ENCODE measurements around the gene FBL.
A peak's percentile ranks its signal among the peaks of the same experiment; 100 is the strongest.
"Not testable (repeated sequence)": the region's sequence is repeated elsewhere in the genome, so short reads cannot be mapped to it uniquely, and the experiment has no call there.

FBL gene

GRCh38 chr19:39845933-39846677, at the start of gene FBL:
FBL (minus strand) TSS chr19:39846379; CDS start chr19:39846300, 79 bp downstream.
- Histone ChIP-seq H3K9ac (peak within 1 kb of the TSS; percentile 95), H3K4me1 (ENCODE audit: low read depth, poor library complexity, severe bottlenecking) (peaks cover 33% of the 10 kb centered on the region), H3K4me2 (peak within 1 kb of the TSS; percentile 78), H2AFZ (ENCODE audit: low read depth) (peak within 1 kb of the TSS; percentile 90), H4K20me1 (ENCODE audit: insufficient read depth) (peaks cover 21% of the 10 kb centered on the region), H3K4me3 (IDR thresholded peaks at IDR 0.05; ENCODE audit: insufficient read depth, low read depth, low read length) (no peak within 1 kb of the TSS), H3K27ac (peak within 1 kb of the TSS; percentile 73), H3K79me2 (ENCODE audit: insufficient read depth, low read depth) (peaks cover 51% of the 10 kb centered on the region), H3K27me3 (ENCODE audit: insufficient read depth, low read depth) (no peaks in the 10 kb centered on the region), H3K36me3 (ENCODE audit: insufficient read depth) (no peaks in the 10 kb centered on the region)
- TF ChIP-seq CTCF (conservative IDR thresholded peaks at IDR 0.05; ENCODE audit: low read depth, low read length), result no peak

GRCh38 chr19:39895096-39895495, 48.9 kb upstream of the FBL start:
- H3K4me3 ChIP-seq (IDR thresholded peaks at IDR 0.05; ENCODE audit: insufficient read depth, low read depth, low read length); H4K20me1 ChIP-seq (ENCODE audit: insufficient read depth); H3K4me2 ChIP-seq; H2AFZ ChIP-seq (ENCODE audit: low read depth); H3K4me1 ChIP-seq (ENCODE audit: low read depth, poor library complexity, severe bottlenecking); H3K79me2 ChIP-seq (ENCODE audit: insufficient read depth, low read depth); H3K27ac ChIP-seq; H3K36me3 ChIP-seq (ENCODE audit: insufficient read depth); H3K27me3 ChIP-seq (ENCODE audit: insufficient read depth, low read depth); H3K9ac ChIP-seq: not testable (repeated sequence)

GRCh38 chr19:39894236-39894606, 48.0 kb upstream of the FBL start:
- not testable (repeated sequence) for H3K27ac ChIP-seq; H3K36me3 ChIP-seq (ENCODE audit: insufficient read depth); H2AFZ ChIP-seq (ENCODE audit: low read depth); H3K79me2 ChIP-seq (ENCODE audit: insufficient read depth, low read depth); H3K27me3 ChIP-seq (ENCODE audit: insufficient read depth, low read depth); H4K20me1 ChIP-seq (ENCODE audit: insufficient read depth); H3K4me2 ChIP-seq; H3K9ac ChIP-seq; H3K4me1 ChIP-seq (ENCODE audit: low read depth, poor library complexity, severe bottlenecking); H3K4me3 ChIP-seq (IDR thresholded peaks at IDR 0.05; ENCODE audit: insufficient read depth, low read depth, low read length)

DNA sequence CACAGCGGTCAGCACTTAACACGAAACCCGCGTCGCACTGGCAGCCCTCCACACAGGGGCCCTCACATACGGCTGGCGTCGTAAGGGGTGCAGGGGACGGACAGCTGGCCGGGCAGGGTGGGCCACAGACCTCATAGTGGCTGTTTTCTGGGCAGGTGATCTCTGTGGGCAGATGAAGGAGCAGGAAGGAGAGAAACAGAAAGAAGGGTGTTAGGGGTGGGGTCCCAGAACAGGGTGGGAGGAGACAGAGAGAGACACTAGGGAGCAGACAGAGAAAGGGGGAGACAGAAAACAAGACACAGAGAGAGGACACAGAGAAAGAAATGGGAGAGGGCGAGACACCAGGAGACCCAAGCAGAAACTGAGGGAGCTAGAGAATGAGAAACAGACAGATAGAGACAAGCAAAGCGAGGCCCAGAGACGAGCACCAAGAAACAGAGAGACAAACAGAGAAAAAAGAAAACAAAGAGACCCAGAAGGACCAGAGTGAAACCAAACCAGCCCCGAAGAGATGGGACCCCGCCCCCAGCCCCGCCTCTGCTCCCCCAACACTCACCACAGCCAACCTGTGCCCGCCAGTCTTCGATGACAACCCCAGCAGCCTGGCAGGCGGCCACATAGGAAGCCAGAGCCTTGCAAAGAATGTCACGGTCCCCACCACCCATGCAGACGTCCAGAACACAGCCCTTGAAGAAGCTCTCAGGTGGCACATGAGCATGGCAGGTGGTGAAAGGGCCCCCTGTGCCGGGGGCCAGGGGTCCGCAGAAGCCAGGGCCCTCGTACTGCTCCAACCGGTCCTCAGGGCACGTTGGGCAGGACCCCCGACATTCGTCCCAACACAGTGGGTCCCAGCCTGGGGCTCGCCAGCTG, 47.4 kb upstream of the FBL start:
- H3K4me1 ChIP-seq (ENCODE audit: low read depth, poor library complexity, severe bottlenecking); H3K79me2 ChIP-seq (ENCODE audit: insufficient read depth, low read depth); H4K20me1 ChIP-seq (ENCODE audit: insufficient read depth); H3K27me3 ChIP-seq (ENCODE audit: insufficient read depth, low read depth); H3K4me3 ChIP-seq (IDR thresholded peaks at IDR 0.05; ENCODE audit: insufficient read depth, low read depth, low read length); H3K36me3 ChIP-seq (ENCODE audit: insufficient read depth): not testable (repeated sequence)
- Histone ChIP-seq H3K9ac (peak overlapping the region; percentile 16; the same call in 1 of the 2 replicates), H2AFZ (ENCODE audit: low read depth) (0 out of 2 replicates have a peak overlapping the region, but pooled peaks have one; percentile 5), H3K4me2 (peak overlapping the region; percentile 17; the same call in 1 of the 2 replicates), H3K27ac (peak overlapping the region; percentile 35; the same call in 1 of the 2 replicates)

GRCh38 chr19:39892506-39892902, 46.3 kb upstream of the FBL start:
- H4K20me1 ChIP-seq (ENCODE audit: insufficient read depth); H3K9ac ChIP-seq; H3K27me3 ChIP-seq (ENCODE audit: insufficient read depth, low read depth); H3K79me2 ChIP-seq (ENCODE audit: insufficient read depth, low read depth); H3K27ac ChIP-seq; H3K4me1 ChIP-seq (ENCODE audit: low read depth, poor library complexity, severe bottlenecking); H3K36me3 ChIP-seq (ENCODE audit: insufficient read depth); H3K4me3 ChIP-seq (IDR thresholded peaks at IDR 0.05; ENCODE audit: insufficient read depth, low read depth, low read length); H3K4me2 ChIP-seq; H2AFZ ChIP-seq (ENCODE audit: low read depth): not testable (repeated sequence)

DNA sequence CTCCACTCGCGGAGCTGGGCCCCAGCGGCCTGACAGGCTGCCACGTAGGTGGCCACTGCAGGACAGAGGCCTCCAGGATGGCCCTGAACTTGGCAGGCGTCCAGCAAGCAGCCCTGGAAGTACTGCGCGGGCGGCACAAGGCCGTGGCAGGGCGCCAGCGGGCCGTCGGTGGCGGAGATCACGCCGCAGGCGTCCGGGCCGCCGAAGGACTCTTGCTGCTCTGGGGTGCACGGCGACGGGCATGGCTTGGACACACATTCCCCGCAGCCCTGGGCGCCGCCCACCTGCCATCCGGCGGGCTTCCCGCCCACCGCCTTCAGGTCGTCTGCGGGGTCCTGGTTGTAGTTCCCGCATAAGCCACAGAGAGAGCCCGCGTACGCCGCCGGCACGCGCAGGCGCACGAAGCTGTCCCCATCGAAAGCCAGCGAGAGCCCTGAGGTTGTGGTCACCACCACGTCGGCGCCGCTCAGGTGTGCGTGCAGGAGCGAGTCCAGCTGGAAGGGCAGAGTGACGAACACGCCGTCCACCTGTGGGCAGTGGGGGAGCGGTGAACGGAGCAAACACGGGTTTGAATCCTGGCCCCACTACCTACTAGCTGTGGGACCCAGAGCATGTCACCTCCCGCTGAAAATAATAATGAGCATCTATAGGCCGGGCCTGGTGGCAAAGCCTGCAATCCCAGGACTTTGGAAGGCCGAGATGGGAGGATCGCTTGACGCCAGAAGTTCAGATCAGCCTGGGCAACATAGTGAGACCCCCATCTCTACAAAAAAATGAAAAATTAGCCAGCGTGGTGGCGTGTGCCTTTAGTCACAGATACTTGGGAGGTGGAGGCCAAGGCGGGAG, 45.7 kb upstream of the FBL start:
- H3K4me2 ChIP-seq; H2AFZ ChIP-seq (ENCODE audit: low read depth); H3K27ac ChIP-seq; H3K4me1 ChIP-seq (ENCODE audit: low read depth, poor library complexity, severe bottlenecking); H3K9ac ChIP-seq; H3K79me2 ChIP-seq (ENCODE audit: insufficient read depth, low read depth); H3K36me3 ChIP-seq (ENCODE audit: insufficient read depth); H3K27me3 ChIP-seq (ENCODE audit: insufficient read depth, low read depth); H3K4me3 ChIP-seq (IDR thresholded peaks at IDR 0.05; ENCODE audit: insufficient read depth, low read depth, low read length); H4K20me1 ChIP-seq (ENCODE audit: insufficient read depth): not testable (repeated sequence)
